H54 (cell line): ENCODE data around the gene TTC28.
"Not testable (repeated sequence)": the region's sequence is repeated elsewhere in the genome, so short reads cannot be mapped to it uniquely, and the experiment has no call there.

Source experiments
- DNase-seq: peaks from one replicate; pipeline ENCODE4 v3.0.0; 2011; ENCODE audit warnings: low spot score, mixed read lengths; ENCODE audit not compliant: insufficient read length
- FAIRE-seq: peaks from 3 replicates; lab custom pipeline; 2011; peaks lifted over from hg19 to GRCh38; lab: Jason Lieb, UNC
- POLR2A ChIP-seq: IDR thresholded peaks from 2 replicates; pipeline ENCODE4 v1.6.1; 2011; ENCODE audit warnings: low read depth, mild to moderate bottlenecking, low read length

TTC28 gene

DNA sequence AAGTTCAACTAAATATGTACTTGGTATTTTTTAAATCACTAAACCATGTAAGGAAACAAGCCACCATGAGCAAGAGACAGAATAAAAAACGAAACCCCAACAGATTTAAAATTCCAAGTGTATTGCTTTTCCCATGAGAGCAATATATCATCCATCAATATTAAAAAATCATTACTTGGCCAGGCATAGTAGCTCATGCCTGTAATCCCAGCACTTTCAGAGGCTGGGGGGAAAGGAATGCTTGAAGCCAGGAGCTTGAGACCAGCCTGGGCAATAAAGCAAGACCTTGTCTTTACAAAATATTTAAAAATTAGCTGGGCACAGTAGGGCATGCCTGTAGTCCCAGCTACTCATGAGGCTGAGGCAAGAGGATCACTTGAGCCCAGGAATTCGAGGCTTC is 190.8 kb downstream of the TTC28 start:
- no peak for TF ChIP-seq POLR2A

DNA sequence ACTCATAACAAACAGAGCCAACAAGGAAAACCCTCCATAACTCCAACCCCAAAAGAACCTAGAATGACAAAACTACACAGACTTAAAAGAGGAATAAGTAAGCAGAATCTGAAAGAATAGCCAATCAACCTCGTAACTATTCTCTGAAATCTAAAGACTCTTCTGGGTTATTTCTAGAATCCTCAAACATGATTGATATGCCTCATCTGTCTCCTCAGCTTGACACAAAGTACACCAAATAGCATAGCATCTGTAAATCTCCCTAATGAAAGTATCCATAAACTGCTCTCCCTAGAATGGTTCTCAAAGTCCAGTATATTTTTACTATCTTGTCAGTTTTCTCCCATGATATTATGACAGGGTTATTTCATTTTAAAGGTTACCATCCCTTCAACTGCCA is 195.0 kb downstream of the TTC28 start:
- no peak for FAIRE-seq

More for the DNA sequence above, 190.8 kb downstream of the TTC28 start:
- DNase-seq (no peak), FAIRE-seq (no peak)

DNA sequence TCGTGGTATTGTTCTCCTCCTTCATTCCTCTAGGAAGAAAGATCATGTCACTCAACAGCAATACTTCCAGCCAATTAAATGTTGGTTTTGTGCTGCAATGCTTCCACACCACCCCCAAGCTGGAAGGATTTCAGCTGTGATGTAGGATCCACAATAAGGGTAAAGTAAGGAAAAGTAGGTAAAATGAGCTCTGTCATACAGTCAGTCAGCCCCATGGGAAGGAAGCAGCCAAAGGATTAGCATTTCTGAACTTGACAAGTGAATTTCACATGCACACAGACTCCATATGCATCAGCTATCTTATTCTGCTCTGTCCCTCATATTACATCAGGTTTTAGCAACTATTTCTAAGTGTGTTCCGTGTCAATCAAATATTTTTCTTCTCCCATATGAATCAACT is 197.9 kb downstream of the TTC28 start:
- no peak for DNase-seq
- no peak for FAIRE-seq
- no peak for TF ChIP-seq POLR2A

More for the DNA sequence above, 195.0 kb downstream of the TTC28 start:
- DNase-seq, result no peak
- no peak for TF ChIP-seq POLR2A

GRCh38 chr22:28480000-28480715 is 199.5 kb downstream of the TTC28 start:
- no peak for FAIRE-seq
- no peak for DNase-seq
- no peak for TF ChIP-seq POLR2A

GRCh38 chr22:28478564-28478963 is 201.1 kb downstream of the TTC28 start:
- no peak for FAIRE-seq
- no peak for TF ChIP-seq POLR2A

DNA sequence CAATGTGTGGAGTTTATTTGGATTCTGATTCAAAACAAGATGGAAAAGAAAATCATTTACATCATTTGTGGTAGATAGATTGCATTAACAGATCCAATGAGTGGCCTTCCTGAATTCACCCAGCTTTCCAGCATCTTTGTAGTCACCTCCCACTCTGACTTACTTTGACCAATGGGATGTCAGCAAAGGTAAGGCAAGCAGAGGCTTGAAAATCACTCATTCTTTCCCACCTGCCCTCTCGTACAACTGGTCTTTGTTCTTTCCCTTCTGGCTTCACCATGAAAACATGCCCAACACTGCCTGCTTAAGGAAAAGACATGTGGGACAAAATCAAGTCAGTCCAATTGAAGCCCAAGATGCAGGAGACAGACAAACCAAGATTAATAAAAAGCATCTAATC is 202.1 kb downstream of the TTC28 start:
- FAIRE-seq (no peak), DNase-seq (no peak)
- no peak for TF ChIP-seq POLR2A

More at GRCh38 chr22:28478564-28478963, 201.1 kb downstream of the TTC28 start:
- DNase-seq, result no peak

- DNase-seq, result no peak
- no peak for TF ChIP-seq POLR2A
Measured at GRCh38 chr22:28474330-28474729, 205.3 kb downstream of the TTC28 start.

GRCh38 chr22:28473258-28473657 is 206.4 kb downstream of the TTC28 start:
- DNase-seq (no peak), FAIRE-seq (no peak)
- TF ChIP-seq POLR2A, result no peak

More at GRCh38 chr22:28474330-28474729, 205.3 kb downstream of the TTC28 start:
- FAIRE-seq, result no peak

DNA sequence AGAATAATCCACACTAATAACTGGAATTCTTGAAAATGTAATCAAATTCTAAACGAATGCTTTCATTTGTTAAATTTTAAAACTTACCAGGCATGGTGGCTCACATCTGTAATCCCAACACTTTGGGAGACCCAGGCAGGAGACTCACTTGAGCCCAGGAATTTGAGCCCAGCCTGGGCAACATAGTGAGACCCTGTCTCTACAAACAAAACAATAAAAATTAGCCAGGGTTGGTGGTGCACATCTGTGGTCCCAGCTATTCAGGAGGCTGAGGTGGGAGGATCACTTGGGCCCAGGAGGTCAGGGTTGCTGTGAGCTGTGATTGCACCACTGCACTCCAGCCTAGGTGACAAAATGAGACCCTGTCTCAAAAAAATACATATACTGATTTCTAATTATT is 212.6 kb downstream of the TTC28 start:
- DNase-seq, FAIRE-seq: not testable (repeated sequence)

DNA sequence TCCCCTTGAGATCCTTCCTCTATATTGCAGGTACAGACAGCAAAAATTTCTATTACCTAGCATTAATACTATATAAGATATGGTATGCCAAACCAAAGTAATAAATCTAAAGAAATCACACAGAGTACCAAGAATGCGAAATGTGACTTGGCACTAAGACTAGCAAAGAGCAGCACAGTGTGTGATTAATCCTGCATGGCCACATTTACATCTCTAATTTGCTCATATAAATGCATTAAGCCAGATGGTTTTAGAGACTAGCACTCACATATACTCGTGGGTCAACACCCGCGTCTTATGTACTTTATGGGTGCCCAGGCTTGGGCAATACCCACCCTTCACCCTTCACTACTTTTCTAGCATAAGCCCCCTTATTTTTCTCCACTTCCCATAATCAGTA is 213.2 kb downstream of the TTC28 start:
- TF ChIP-seq POLR2A, result no peak
- DNase-seq (no peak), FAIRE-seq (no peak)

DNA sequence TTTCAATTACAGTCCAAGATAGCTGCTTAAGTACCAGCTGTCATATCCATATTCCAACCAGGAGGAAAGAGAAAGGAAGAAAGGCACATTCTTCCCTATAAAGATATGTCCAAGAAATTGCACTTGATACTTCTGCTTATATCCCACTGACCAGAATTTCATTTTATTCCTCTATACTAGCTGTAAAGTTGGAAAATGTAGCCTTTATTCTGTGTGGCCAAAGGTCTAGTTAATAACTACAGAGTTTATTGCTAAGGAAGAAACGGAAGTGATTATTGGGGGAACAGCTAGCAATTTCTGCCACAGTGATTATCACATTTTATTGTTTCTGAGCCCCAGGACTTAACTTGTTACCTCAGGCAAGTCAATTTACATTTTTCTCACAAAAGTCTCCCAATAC is 213.8 kb downstream of the TTC28 start:
- FAIRE-seq (no peak), DNase-seq (no peak)
- TF ChIP-seq POLR2A, result no peak

DNA sequence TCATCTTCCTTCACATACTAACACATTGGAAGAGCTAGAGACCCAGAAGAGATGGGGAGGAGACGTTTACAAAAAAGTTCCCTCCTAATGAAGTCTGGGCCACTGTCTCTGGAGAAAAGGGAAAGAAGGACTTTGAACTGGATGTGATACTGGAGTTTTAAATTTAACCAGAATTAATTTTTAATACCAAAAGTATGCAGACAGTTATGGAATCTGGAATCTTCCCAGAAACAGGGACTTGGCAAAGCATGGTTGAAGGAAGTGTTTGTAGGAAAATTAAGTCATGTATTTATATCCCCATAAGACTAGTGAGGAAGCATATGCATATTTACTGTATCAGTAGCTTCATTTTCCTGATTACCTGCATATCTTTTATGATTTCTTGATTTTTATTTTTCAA is 215.5 kb downstream of the TTC28 start:
- FAIRE-seq, result no peak
- TF ChIP-seq POLR2A, result no peak
- no peak for DNase-seq

GRCh38 chr22:28463408-28463807 is 216.2 kb downstream of the TTC28 start:
- not testable (repeated sequence) for FAIRE-seq, DNase-seq

DNA sequence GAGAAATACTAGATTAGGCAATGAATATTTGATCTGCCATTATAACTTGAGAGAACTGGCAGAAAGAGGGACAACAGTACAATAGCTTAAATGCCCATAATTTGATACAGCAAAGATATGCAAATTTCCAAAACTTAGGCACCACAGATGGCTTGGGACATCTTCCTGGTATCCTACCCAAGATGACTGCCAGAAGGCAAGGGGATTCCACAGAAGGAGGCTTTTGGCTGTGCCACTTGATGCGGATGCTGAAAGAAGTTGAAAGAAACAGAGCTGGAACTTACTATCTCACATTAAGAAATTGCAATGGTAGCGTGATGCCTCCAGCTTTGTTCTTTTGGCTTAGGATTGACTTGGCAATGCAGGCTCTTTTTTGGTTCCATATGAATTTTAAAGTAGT is 216.7 kb downstream of the TTC28 start:
- DNase-seq, result no peak
- no peak for TF ChIP-seq POLR2A
- FAIRE-seq, result no peak

DNA sequence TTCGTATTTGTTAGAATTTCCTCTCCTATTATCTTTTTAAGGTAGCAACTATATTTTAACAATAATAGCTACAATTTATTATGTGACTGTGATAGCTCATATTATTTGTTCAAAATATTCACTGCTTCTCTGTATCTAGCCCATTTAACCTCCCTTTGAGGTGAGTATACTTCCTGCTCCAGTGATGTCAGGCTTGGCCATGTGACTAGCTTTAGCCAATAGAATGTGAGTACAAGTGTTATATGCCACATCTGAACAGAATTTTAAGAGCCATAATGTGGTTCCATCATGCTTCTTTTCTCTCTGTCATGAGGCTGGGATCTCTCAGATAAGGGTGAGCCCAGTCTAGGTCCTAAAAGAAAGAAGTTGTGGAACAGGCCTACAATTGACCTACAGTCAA is 217.6 kb downstream of the TTC28 start:
- DNase-seq, result no peak
- no peak for TF ChIP-seq POLR2A
- no peak for FAIRE-seq
